H9 (cell line): ENCODE measurements around the gene MICOS13. TPM values are rescaled to one million over a fixed set of nuclear protein-coding genes. Genes with fewer than 3 reads are reported as not detected.

ENCODE experiments used
- DNase-seq: peaks from one replicate; pipeline ENCODE4 v3.0.0-alpha.2; 2017
- H2AFZ ChIP-seq: one replicate; pipeline ENCODE4 v1.6.1; 2013; ENCODE audit warnings: mild to moderate bottlenecking, low read length, control low read depth, moderate library complexity
- H2AK5ac ChIP-seq: 2 replicates; pipeline ENCODE4 v1.6.1; 2013; ENCODE audit warnings: low read length, control low read depth, mixed read lengths; ENCODE audit not compliant: insufficient read length
- H2BK120ac ChIP-seq: one replicate; pipeline ENCODE4 v1.6.1; 2013; ENCODE audit warnings: low read depth, mild to moderate bottlenecking, low read length, control low read depth, inconsistent platforms; ENCODE audit not compliant: poor library complexity, severe bottlenecking
- H2BK12ac ChIP-seq: 2 replicates; pipeline ENCODE4 v1.6.1; 2013; ENCODE audit warnings: low read length, control low read depth, mixed read lengths, low read depth; ENCODE audit not compliant: insufficient read length
- H2BK15ac ChIP-seq: 2 replicates; pipeline ENCODE4 v1.6.1; 2013; ENCODE audit warnings: low read depth, low read length, control low read depth
- H2BK20ac ChIP-seq: one replicate; pipeline ENCODE4 v1.6.1; 2013; ENCODE audit warnings: low read depth, mild to moderate bottlenecking, low read length, control low read depth, inconsistent platforms; ENCODE audit not compliant: poor library complexity, severe bottlenecking
- H2BK5ac ChIP-seq: 2 replicates; pipeline ENCODE4 v1.6.1; 2013; ENCODE audit warnings: low read length, control low read depth, mixed read lengths; ENCODE audit not compliant: insufficient read length
- H3K14ac ChIP-seq: 2 replicates; pipeline ENCODE4 v1.6.1; 2013; ENCODE audit warnings: low read length, control low read depth; ENCODE audit not compliant: insufficient read depth
- H3K18ac ChIP-seq: 2 replicates; pipeline ENCODE4 v1.6.1; 2013; ENCODE audit warnings: low read depth, mild to moderate bottlenecking, mixed read lengths, low read length, control low read depth; ENCODE audit not compliant: insufficient read length
- H3K23ac ChIP-seq: 2 replicates; pipeline ENCODE4 v1.6.1; 2013; ENCODE audit warnings: low read length, control low read depth, mixed read lengths, low read depth; ENCODE audit not compliant: insufficient read length
- H3K23me2 ChIP-seq: 2 replicates; pipeline ENCODE4 v1.6.1; 2013; ENCODE audit warnings: low read depth, mild to moderate bottlenecking, mixed read lengths, low read length, control low read depth; ENCODE audit not compliant: insufficient read length, poor library complexity, severe bottlenecking
- H3K27ac ChIP-seq: 2 replicates; pipeline ENCODE4 v1.5.1; 2013; ENCODE audit warnings: low read length, control low read depth, mixed read lengths, low read depth; ENCODE audit not compliant: insufficient read length
- H3K27me3 ChIP-seq: 2 replicates; pipeline ENCODE4 v1.6.1; 2013; ENCODE audit warnings: low read length, control low read depth, inconsistent platforms; ENCODE audit not compliant: insufficient read depth
- H3K4ac ChIP-seq: 2 replicates; pipeline ENCODE4 v1.6.1; 2013; ENCODE audit warnings: low read depth, mild to moderate bottlenecking, control low read depth, inconsistent platforms, low read length, moderate library complexity
- H3K4me1 ChIP-seq: 2 replicates; pipeline ENCODE4 v1.6.1; 2013; ENCODE audit warnings: low read length, control low read depth, inconsistent platforms; ENCODE audit not compliant: insufficient read depth
- H3K4me2 ChIP-seq: 2 replicates; pipeline ENCODE4 v1.6.1; 2013; ENCODE audit warnings: low read length, control low read depth, mixed read lengths; ENCODE audit not compliant: insufficient read length, insufficient read depth
- H3K56ac ChIP-seq: 2 replicates; pipeline ENCODE4 v1.6.1; 2013; ENCODE audit warnings: low read depth, mild to moderate bottlenecking, mixed read lengths, low read length, control low read depth; ENCODE audit not compliant: insufficient read length
- H3K79me1 ChIP-seq: 2 replicates; pipeline ENCODE4 v1.6.1; 2013; ENCODE audit warnings: low read depth, mild to moderate bottlenecking, moderate library complexity, low read length, control low read depth, inconsistent platforms; ENCODE audit not compliant: insufficient read depth, poor library complexity, severe bottlenecking
- H3K79me2 ChIP-seq: 2 replicates; pipeline ENCODE4 v1.6.1; 2013; ENCODE audit warnings: low read length, control low read depth, inconsistent platforms; ENCODE audit not compliant: insufficient read depth
- H3K9ac ChIP-seq: 2 replicates; pipeline ENCODE4 v1.6.1; 2013; ENCODE audit warnings: low read length, control low read depth, mixed read lengths; ENCODE audit not compliant: insufficient read length; ENCODE audit errors: extremely low read depth
- H3K9me3 ChIP-seq: one replicate; pipeline ENCODE4 v1.6.1; 2013; ENCODE audit warnings: low read depth, low read length, inconsistent platforms; ENCODE audit not compliant: control insufficient read depth
- H3T11ph ChIP-seq: one replicate; pipeline ENCODE4 v1.6.1; 2013; ENCODE audit warnings: mild to moderate bottlenecking, low read length, control low read depth, inconsistent platforms
- H4K20me1 ChIP-seq: one replicate; pipeline ENCODE4 v1.6.1; 2013; ENCODE audit not compliant: control insufficient read depth, insufficient read length, insufficient read depth
- H4K5ac ChIP-seq: 2 replicates; pipeline ENCODE4 v1.6.1; 2013; ENCODE audit warnings: low read depth, mild to moderate bottlenecking, mixed read lengths, low read length, control low read depth; ENCODE audit not compliant: insufficient read length
- H4K8ac ChIP-seq: replicated peaks from 2 replicates; pipeline ENCODE4 v1.6.1; 2013; ENCODE audit warnings: low read length, control low read depth, mixed read lengths, low read depth; ENCODE audit not compliant: insufficient read length
- H4K91ac ChIP-seq: 2 replicates; pipeline ENCODE4 v1.6.1; 2013; ENCODE audit warnings: low read depth, mild to moderate bottlenecking, moderate library complexity, mixed read lengths, low read length, control low read depth; ENCODE audit not compliant: insufficient read length
- H3K27ac Mint-ChIP-seq, 3 experiments: 2 replicates in 2 of 3; 3 replicates in 1 of 3; pipeline ENCODE4 v1.8.0; 2020 to 2021; ENCODE audit warnings: mixed read lengths in 3 of 3, mild to moderate bottlenecking in 1 of 3, moderate library complexity in 1 of 3
- H3K27me3 Mint-ChIP-seq: 2 replicates; pipeline ENCODE4 v1.8.0; 2021; ENCODE audit warnings: low read depth, mild to moderate bottlenecking, moderate library complexity, mixed read lengths
- H3K36me3 Mint-ChIP-seq, 3 experiments: 2 replicates in 2 of 3; 3 replicates in 1 of 3; pipeline ENCODE4 v1.8.0; 2020 to 2021; ENCODE audit warnings: low read depth in 3 of 3, mixed read lengths in 3 of 3; ENCODE audit not compliant: insufficient read depth in 1 of 3
- H3K4me1 Mint-ChIP-seq, 2 experiments: 2 replicates each; pipeline ENCODE4 v1.8.0; 2020; ENCODE audit warnings: mixed read lengths in 2 of 2
- H3K4me3 Mint-ChIP-seq, 2 experiments: 2 replicates in 1 of 2; 3 replicates in 1 of 2; pipeline ENCODE4 v1.8.0; 2020 to 2021; ENCODE audit warnings: mild to moderate bottlenecking in 2 of 2, mixed read lengths in 2 of 2, moderate library complexity in 1 of 2
- H3K9me3 Mint-ChIP-seq, 2 experiments: 2 replicates in 1 of 2; 3 replicates in 1 of 2; pipeline ENCODE4 v1.8.0; 2020; ENCODE audit warnings: mild to moderate bottlenecking in 2 of 2, mixed read lengths in 2 of 2, moderate library complexity in 1 of 2
- CTCF ChIP-seq: fragments of 200-600 bp; sonication (generic); conservative IDR thresholded peaks from 3 replicates; pipeline ENCODE4 v1.8.0; 2021; ENCODE audit warnings: antibody characterized with exemption, mild to moderate bottlenecking
- whole genome bisulfite sequencing: extraction: QIAGEN DNeasy Blood & Tissue Kit; methylation state at CpG from one replicate; pipeline ENCODE4 v1.1.7; 2013; ENCODE audit warnings: missing lambda C conversion rate, low lambda C conversion rate, mixed read lengths; ENCODE audit not compliant: insufficient read length; ENCODE audit errors: extremely low coverage; 5-methylcytosine and 5-hydroxymethylcytosine counted together
- total RNA-seq: library from RNA; stranded (reverse); gene quantifications from 2 replicates; pipeline ENCODE4 v1.2.1, GENCODE V29; 2021

Gene MICOS13
- total RNA-seq, 1 experiment from 2014 or later, result 23.8 TPM

GRCh38 chr19:5648464-5648863 is 31.9 kb downstream of the MICOS13 start:
- Mint-ChIP-seq H3K9me3 (no peaks in the 10 kb centered on the region), H3K36me3 (peaks cover 54 to 94% (median 87%) of the 10 kb centered on the region in 3 experiments; a peak in 6 of 7 replicates)

More at GRCh38 chr19:5648464-5648863, 31.9 kb downstream of the MICOS13 start:
- H3K18ac ChIP-seq, result no peak overlapping the region
- WGBS, result no CpG with 5 or more reads among the region's 11 CpGs
- no peak overlapping the region for H3K4ac ChIP-seq
- no peak overlapping the region for H2BK12ac ChIP-seq
- no peak overlapping the region for H4K5ac ChIP-seq
- H3K79me2 ChIP-seq, result no peaks in the 10 kb centered on the region
- H3K4me1 Mint-ChIP-seq, result no peaks in the 10 kb centered on the region
- no peak overlapping the region for H3T11ph ChIP-seq
- H3K27me3 ChIP-seq, result no peaks in the 10 kb centered on the region
- no peaks in the 10 kb centered on the region for H3K27me3 Mint-ChIP-seq
- H3K9me3 ChIP-seq, result no peaks in the 10 kb centered on the region
- no peak for DNase-seq
- no peak for TF ChIP-seq CTCF
- no peak overlapping the region for H3K4me3 Mint-ChIP-seq
- no peaks in the 10 kb centered on the region for H3K23me2 ChIP-seq
- H4K20me1 ChIP-seq, result no peaks in the 10 kb centered on the region
- no peaks in the 10 kb centered on the region for H3K4me1 ChIP-seq
- no peak overlapping the region for H3K4me2 ChIP-seq
- no peak overlapping the region for H2BK20ac ChIP-seq
- H2BK120ac ChIP-seq, result no peak overlapping the region
- no peak overlapping the region for H3K27ac ChIP-seq
- H2AFZ ChIP-seq, result no peak overlapping the region
- peaks cover 4% of the 10 kb centered on the region for H3K79me1 ChIP-seq
- H3K27ac Mint-ChIP-seq, result no peak overlapping the region
- H3K14ac ChIP-seq, result no peak overlapping the region
- no peak overlapping the region for H3K23ac ChIP-seq
- H2BK15ac ChIP-seq, result no peak overlapping the region
- no peak overlapping the region for H2BK5ac ChIP-seq
- no peak overlapping the region for H3K56ac ChIP-seq
- H4K91ac ChIP-seq, result no peak overlapping the region
- no peak overlapping the region for H3K9ac ChIP-seq
- no peak overlapping the region for H2AK5ac ChIP-seq
- no peak overlapping the region for H4K8ac ChIP-seq
